Thymus (tissue), 11 donors: ENCODE data around the gene TMEM209. TPM values are rescaled to one million over a fixed set of nuclear protein-coding genes. Genes with fewer than 3 reads are reported as not detected.
"Not testable (repeated sequence)": the region's sequence is repeated elsewhere in the genome, so short reads cannot be mapped to it uniquely, and the experiment has no call there.

ENCODE experiments used
- DNase-seq, 9 donors: peaks; one replicate each; pipeline ENCODE4 v3.0.0-alpha.2; 2013; ENCODE audit warnings: low spot score in 9 of 9, low read depth in 6 of 9, missing footprints in 1 of 9
- H3K27ac ChIP-seq, 2 donors: one replicate each; pipeline ENCODE4 v1.5.1; 2013; ENCODE audit warnings: control low read depth in 1 of 2, low read depth in 1 of 2, low read length in 1 of 2, mild to moderate bottlenecking in 1 of 2, moderate library complexity in 1 of 2
- H3K27me3 ChIP-seq, 2 donors: one replicate each; pipeline ENCODE4 v1.5.1; 2013; ENCODE audit warnings: low read length in 1 of 2; ENCODE audit not compliant: control insufficient read depth in 2 of 2, insufficient read depth in 1 of 2
- H3K36me3 ChIP-seq, 2 donors: one replicate each; pipeline ENCODE4 v1.5.1; 2013; ENCODE audit warnings: low read length in 1 of 2, mild to moderate bottlenecking in 1 of 2, moderate library complexity in 1 of 2; ENCODE audit not compliant: control insufficient read depth in 2 of 2, insufficient read depth in 2 of 2
- H3K4me1 ChIP-seq, 2 donors: one replicate each; pipeline ENCODE4 v1.5.1; 2013; ENCODE audit warnings: low read length in 2 of 2; ENCODE audit not compliant: control insufficient read depth in 2 of 2, insufficient read depth in 2 of 2
- H3K4me3 ChIP-seq, 2 donors: one replicate each; pipeline ENCODE4 v1.5.1; 2013; ENCODE audit warnings: low read length in 2 of 2, control low read depth in 1 of 2, mild to moderate bottlenecking in 1 of 2
- H3K9me3 ChIP-seq, 2 donors: one replicate each; pipeline ENCODE4 v1.5.1; 2013; ENCODE audit warnings: low read length in 1 of 2, mild to moderate bottlenecking in 1 of 2; ENCODE audit not compliant: control insufficient read depth in 2 of 2, insufficient read depth in 1 of 2
- WGBS: extraction: QIAGEN DNeasy Blood & Tissue Kit; methylation state at CpG from one replicate; pipeline ENCODE4 v1.1.7; 2013; 5-methylcytosine and 5-hydroxymethylcytosine counted together
- polyA plus RNA-seq: library from polyadenylated mRNA; stranded (reverse); fragments of 200-250 nt; gene quantifications from one replicate; pipeline ENCODE4 v1.2.3, GENCODE V29; 2013
- total RNA-seq: library from RNA; stranded (reverse); fragments of 120-200 nt; gene quantifications from one replicate; pipeline ENCODE4 v1.2.4, GENCODE V29; 2013
- donor health status: healthy.

TMEM209 gene
- total and polyA plus RNA-seq, 2 donors: 13.4 to 15.5 TPM

DNA sequence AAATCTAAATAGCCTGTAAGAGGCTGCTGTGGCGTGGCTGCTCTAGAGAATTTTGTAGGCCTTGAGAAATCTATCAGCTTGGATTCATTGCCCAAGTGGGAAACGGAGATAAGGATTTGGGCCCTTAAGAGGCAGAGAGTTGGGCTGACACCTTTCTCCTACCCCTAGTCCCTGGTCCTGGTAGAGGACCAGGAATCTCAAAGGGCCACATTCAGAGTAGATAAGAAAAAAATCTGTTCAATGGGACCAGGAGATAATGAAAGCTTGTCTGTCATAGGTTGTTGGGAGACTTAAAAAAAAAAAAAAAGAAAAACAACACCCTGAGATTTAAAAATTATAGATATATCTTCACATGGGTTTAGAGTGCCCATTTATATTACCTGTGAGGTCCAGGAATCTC lies 17.8 kb downstream of the TMEM209 start:
- no peak overlapping the region for H3K4me3 ChIP-seq
- H3K9me3 ChIP-seq: no peaks in the 10 kb centered on the region
- H3K27ac ChIP-seq: no peak overlapping the region
- 97% methylated on average over 2 of the region's 2 CpGs for WGBS
- peaks cover 16 to 36% of the 10 kb centered on the region in 2 donors for H3K36me3 ChIP-seq
- no peaks in the 10 kb centered on the region for H3K27me3 ChIP-seq
- H3K4me1 ChIP-seq: no peaks in the 10 kb centered on the region
- no peak for DNase-seq

GRCh38 chr7:130184349-130184748 lies 20.9 kb downstream of the TMEM209 start:
- peaks cover 11 to 49% of the 10 kb centered on the region in 2 donors for H3K36me3 ChIP-seq

DNA sequence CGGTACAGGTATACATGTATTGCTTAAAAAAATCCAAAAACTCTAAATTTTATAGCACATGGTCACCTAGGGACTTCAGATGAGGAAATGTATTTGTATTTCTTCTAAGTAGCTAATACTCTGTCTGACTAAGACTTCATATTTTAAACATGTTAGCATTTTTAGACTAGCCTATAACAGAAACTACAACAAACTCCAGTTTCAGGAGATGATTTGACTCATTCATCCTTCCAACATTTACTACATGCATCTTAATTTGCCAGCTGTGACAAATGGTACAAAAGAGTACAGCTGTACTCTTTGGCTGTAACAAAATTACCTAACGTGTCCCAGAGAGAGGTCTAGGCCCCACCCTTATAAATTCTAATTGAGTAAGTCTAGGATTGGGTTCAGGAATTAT lies 22.2 kb downstream of the TMEM209 start:
- WGBS: 94% methylated on average over 2 of the region's 2 CpGs
- DNase-seq: no peak
- Histone ChIP-seq H3K4me1 (no peaks in the 10 kb centered on the region), H3K27ac (no peak overlapping the region), H3K27me3 (no peaks in the 10 kb centered on the region), H3K4me3 (no peak overlapping the region), H3K36me3 (peaks cover 8 to 54% of the 10 kb centered on the region in 2 donors), H3K9me3 (no peaks in the 10 kb centered on the region)

More at GRCh38 chr7:130184349-130184748, 20.9 kb downstream of the TMEM209 start:
- H3K27me3 ChIP-seq, H3K4me3 ChIP-seq, H3K4me1 ChIP-seq, H3K27ac ChIP-seq, DNase-seq, H3K9me3 ChIP-seq: not testable (repeated sequence)
- 98% methylated on average over 5 of the region's 5 CpGs for WGBS

DNA sequence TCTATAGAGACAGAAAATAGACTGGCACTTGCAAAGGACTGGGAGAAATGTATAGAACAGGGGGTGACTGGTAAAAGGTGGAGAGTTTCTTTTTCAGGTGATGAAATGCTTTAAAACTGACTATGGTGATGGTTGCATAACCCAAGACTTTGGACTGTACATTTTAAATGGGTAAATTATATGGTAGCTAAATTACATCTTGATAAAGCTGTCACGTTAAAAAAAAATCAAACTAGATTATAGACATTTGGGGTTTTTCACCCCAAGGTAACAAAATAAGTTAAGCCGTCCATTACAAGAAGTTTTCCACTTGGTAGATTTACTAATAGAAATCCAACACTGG lies 24.0 kb downstream of the TMEM209 start:
- H3K36me3 ChIP-seq: peaks cover 10 to 52% of the 10 kb centered on the region in 2 donors

GRCh38 chr7:130180571-130181262 lies 24.5 kb downstream of the TMEM209 start:
- Histone ChIP-seq H3K27me3 (no peaks in the 10 kb centered on the region), H3K9me3 (no peaks in the 10 kb centered on the region), H3K36me3 (peaks cover 10 to 52% of the 10 kb centered on the region in 2 donors), H3K27ac (no peak overlapping the region), H3K4me3 (no peak overlapping the region), H3K4me1 (no peaks in the 10 kb centered on the region)
- DNase-seq: no peak
- WGBS: 98% methylated on average over 9 of the region's 9 CpGs

More for the DNA sequence above, 24.0 kb downstream of the TMEM209 start:
- WGBS: over 99% methylated on average over 2 of the region's 2 CpGs
- DNase-seq: no peak
- H3K9me3 ChIP-seq: no peaks in the 10 kb centered on the region
- H3K27ac ChIP-seq: no peak overlapping the region
- H3K27me3 ChIP-seq: no peaks in the 10 kb centered on the region
- H3K4me1 ChIP-seq: no peaks in the 10 kb centered on the region
- H3K4me3 ChIP-seq: no peak overlapping the region

DNA sequence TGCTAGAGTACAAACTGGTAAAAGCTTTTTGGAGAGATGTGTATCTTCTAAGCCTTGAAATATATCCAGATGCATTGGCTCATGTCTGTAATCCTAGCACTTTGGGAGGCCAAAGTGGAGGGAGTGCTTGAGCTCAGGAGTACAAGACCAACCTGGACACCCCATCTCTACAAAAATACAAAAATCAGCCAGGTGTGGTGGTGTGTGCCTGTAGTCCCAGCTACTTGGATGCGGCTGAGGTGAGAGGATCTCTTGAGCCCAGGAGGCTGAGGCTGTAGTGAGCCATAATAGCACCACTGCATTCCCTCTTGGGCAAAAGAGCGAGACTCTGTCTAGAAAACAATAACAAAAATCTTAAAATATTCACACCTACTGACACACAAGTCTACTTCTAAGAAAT lies 25.6 kb downstream of the TMEM209 start:
- no peak overlapping the region for H3K27ac ChIP-seq
- WGBS: 98% methylated on average over 2 of the region's 2 CpGs
- no peak overlapping the region for H3K4me3 ChIP-seq
- no peaks in the 10 kb centered on the region for H3K27me3 ChIP-seq
- peaks cover 14 to 46% of the 10 kb centered on the region in 2 donors for H3K36me3 ChIP-seq
- H3K4me1 ChIP-seq: no peaks in the 10 kb centered on the region
- no peaks in the 10 kb centered on the region for H3K9me3 ChIP-seq
- no peak for DNase-seq

DNA sequence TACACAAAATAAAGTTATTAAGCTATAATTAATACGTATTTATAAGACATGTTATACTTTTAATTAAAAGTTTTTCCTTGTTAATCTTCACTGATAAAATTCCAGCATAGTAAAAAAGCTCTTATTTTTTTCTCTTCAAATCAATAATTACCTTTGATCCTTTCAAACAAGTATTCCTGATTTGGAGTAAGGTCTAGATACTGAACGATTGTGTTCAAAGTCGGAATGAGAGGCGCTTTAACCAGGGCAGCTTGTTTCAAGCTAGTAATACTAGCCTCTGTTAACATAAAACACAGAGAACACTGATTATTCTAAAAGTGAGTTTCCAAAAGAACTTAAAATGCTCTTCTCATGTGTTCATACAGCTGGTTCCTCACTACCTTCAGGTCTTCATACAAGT lies 27.0 kb downstream of the TMEM209 start:
- H3K27ac ChIP-seq: no peak overlapping the region
- H3K36me3 ChIP-seq: peaks cover 11 to 44% of the 10 kb centered on the region in 2 donors
- H3K9me3 ChIP-seq: no peaks in the 10 kb centered on the region
- WGBS: 96% methylated on average over 4 of the region's 4 CpGs
- no peaks in the 10 kb centered on the region for H3K4me1 ChIP-seq
- no peaks in the 10 kb centered on the region for H3K27me3 ChIP-seq
- DNase-seq: no peak
- H3K4me3 ChIP-seq: no peak overlapping the region

DNA sequence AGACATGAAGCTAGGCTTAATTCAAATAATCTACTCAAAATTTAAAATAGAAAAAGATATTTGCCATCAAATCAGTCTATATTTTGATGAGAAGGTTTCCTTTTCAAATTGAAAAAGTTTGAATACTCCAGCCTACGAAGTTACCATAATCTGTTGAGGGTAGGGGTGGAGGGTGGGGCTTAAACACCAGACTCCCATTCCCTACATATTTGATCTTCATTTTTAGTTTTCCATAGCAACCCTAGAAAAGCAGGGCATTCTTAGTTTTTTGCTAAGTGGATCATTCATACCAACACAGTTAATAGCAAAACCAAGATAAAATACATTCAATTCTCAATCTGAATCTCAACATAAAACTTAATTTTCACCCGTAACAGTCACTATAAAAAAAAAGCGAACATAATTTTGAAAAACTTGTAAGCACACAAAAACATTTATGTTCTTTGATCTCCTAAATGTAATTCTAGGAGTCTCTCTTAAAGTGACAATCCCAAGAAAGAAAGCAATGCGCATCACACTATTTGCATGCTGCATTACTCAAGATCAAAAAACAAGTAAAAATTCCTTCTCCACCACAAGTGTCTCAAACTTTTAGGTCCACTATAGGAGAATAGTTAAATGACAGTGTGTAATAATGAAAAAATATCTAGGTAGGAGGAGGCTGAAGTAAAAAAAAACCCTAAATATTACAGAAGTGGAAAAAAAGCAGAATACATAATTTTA lies 30.8 kb downstream of the TMEM209 start:
- H3K27ac ChIP-seq: no peak overlapping the region
- no peak overlapping the region for H3K4me3 ChIP-seq
- H3K9me3 ChIP-seq: no peaks in the 10 kb centered on the region
- no peaks in the 10 kb centered on the region for H3K27me3 ChIP-seq
- DNase-seq: no peak
- no peaks in the 10 kb centered on the region for H3K4me1 ChIP-seq
- WGBS: 99% methylated on average over 4 of the region's 4 CpGs
- H3K36me3 ChIP-seq: peaks cover 14 to 40% of the 10 kb centered on the region in 2 donors

- Histone ChIP-seq H3K27me3 (no peaks in the 10 kb centered on the region), H3K36me3 (peaks cover 24 to 33% of the 10 kb centered on the region in 2 donors), H3K4me3 (no peak overlapping the region), H3K9me3 (no peaks in the 10 kb centered on the region), H3K27ac (no peak overlapping the region), H3K4me1 (no peaks in the 10 kb centered on the region)
- WGBS: 96% methylated on average over 5 of the region's 5 CpGs
- no peak for DNase-seq
Measured at GRCh38 chr7:130162196-130162595, 43.0 kb downstream of the TMEM209 start.
